ENCODE data around the gene COL6A1. TPM values are rescaled to one million over a fixed set of nuclear protein-coding genes. Genes with fewer than 3 reads are reported as not detected.
A peak's percentile ranks its signal among the peaks of the same experiment; 100 is the strongest.
"Not testable (repeated sequence)": the region's sequence is repeated elsewhere in the genome, so short reads cannot be mapped to it uniquely, and the experiment has no call there.

Gene COL6A1
- total and polyA plus RNA-seq, 5 donors: 112 to 192 (median 165) TPM

DNA sequence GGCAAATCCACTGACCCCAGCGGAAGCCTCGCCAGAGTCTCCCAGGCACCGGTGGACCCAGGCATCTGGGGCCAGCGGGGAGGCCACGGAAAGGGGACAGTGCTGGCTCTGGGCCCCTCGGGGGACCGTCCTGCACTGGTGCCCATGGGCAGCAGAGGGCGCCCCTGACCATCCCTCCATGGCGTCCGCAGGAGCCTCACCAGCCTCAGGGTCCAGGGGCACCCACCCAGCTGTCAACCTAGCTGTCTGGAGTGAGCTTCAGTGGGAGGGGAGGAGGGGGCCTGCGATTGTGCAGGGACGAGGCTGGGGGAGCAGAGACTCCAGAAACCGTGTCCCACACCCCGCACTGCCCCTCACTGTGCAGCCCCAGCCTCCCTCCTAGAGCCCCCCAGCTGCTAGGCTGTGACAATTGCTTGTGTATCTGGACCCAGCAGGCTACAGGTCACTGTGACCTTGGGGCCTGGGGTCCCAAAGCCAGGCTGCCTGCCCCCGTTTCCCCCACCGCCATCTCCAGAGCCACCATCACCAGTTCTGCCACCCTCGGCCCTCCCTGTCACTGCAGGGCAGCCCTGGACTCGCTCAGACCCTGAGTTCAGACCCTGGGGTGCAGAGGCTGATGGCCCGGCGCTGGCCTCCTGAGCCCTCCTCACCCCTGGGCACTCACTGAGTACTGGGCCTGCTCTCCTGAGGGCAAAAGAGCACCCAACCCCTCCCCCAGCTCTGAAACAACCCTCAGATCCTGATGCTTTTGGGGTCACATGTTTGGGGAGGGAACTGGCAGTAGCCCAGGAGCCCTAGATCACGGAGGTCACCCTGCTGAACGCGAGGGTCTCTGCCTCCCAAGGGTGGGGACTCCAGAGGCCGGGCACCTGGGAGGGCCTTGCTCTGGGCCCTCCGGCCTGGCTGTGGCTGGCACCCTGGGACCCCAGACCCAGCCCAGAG is 10.6 kb upstream of the COL6A1 start:
- no peak overlapping the region for H3K4me3 ChIP-seq (ENCODE audit: low read length)
- peak overlapping the region; percentile 70 for H3K27ac ChIP-seq (ENCODE audit: low read length)
- ATAC-seq (peak; percentile 48 to 57), DNase-seq (peak; percentile 82 to 90 (median 89))
- H3K4me1 ChIP-seq (ENCODE audit: control insufficient read depth, insufficient read depth, low read length): peaks cover 5% of the 10 kb centered on the region
- H3K9me3 ChIP-seq (ENCODE audit: control insufficient read depth, low read length): no peaks in the 10 kb centered on the region
- WGBS: 35% methylated on average over 25 of the region's 25 CpGs
- no peaks in the 10 kb centered on the region for H3K27me3 ChIP-seq (ENCODE audit: control insufficient read depth, insufficient read depth)
- intact Hi-C loops (cut with DNase I): loop anchor here in 2 of 4 donors (5.0 to 10.0 kb wide), 2 partner anchors 126 to 314 kb away; partner anchors contain the start of genes COL6A2 (in 1 of the 2), MCM3AP (in 1 of the 2) and YBEY (in 1 of the 2)

DNA sequence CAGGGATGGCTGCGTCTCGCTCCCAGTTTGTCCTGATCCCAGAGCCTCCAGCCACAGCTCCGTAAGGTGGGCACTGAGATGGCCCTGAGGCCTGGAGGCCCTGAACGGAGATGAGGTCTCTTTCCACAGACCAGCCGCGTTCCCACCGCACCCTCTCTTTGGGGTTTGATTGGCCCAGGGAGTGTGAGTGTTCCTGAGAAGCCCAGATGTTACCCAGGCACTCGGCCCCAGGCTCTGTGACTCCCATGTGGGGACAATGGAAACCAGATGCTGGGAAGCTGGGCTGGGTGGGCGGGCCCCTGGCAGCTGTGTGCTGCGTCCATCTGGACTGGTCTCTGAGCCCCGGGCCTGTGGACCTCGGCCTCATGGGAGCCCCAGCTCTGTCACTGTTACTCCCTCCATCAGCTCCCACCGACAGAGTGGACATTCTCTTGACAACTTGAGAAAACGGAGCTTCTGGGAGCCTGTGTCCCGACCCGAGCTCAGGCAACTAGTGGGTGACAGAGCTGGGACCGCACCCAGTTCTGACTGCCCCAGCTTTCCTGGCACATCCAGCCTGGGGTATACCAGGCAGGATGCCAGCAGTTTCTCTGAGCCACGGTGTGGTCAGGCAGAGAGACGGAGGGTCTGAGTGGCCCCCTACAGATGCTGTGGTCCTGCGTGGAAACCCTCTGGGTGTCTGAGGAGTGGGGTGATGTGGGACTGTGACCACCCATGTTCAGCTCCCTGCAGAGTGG is 9.8 kb upstream of the COL6A1 start:
- WGBS: 47% methylated on average over 20 of the region's 20 CpGs
- Histone ChIP-seq H3K4me3 (ENCODE audit: low read length) (no peak overlapping the region), H3K4me1 (ENCODE audit: control insufficient read depth, insufficient read depth, low read length) (peaks cover 5% of the 10 kb centered on the region), H3K27ac (ENCODE audit: low read length) (peak overlapping the region; percentile 92), H3K27me3 (ENCODE audit: control insufficient read depth, insufficient read depth) (no peaks in the 10 kb centered on the region), H3K9me3 (ENCODE audit: control insufficient read depth, low read length) (no peaks in the 10 kb centered on the region)
- intact Hi-C loops (cut with DNase I): loop anchor here in 2 of 4 donors (5.0 to 10.0 kb wide), 2 partner anchors 126 to 313 kb away; partner anchors contain the start of genes COL6A2 (in 1 of the 2), MCM3AP (in 1 of the 2) and YBEY (in 1 of the 2)
- DNase-seq (peak; percentile 88 to 92 (median 89)), ATAC-seq (peak; percentile 21 to 45)

DNA sequence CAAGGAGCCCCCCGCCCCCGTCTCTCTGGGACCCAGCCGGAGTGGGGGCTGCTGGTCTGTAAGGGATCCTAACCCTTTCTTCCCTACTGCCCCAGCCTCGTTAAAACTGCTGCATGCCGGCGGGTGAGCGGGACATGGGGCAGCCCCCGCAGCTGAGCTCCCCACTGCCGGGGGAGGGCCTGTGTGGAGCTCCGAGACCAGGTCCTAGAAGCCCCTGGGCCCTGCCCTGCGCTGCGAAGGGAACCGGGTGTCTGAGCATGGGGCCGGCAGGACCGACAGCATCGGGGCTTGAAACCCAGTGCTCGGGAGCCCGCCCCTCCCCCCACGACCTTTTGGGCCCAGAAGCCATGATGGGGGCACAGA is 9.2 kb upstream of the COL6A1 start:
- DNase-seq (peak; percentile 63 to 84 (median 84)), ATAC-seq (peak in 1 of 2 donors; percentile 1)
- Histone ChIP-seq H3K9me3 (ENCODE audit: control insufficient read depth, low read length) (no peaks in the 10 kb centered on the region), H3K27ac (ENCODE audit: low read length) (peak overlapping the region; percentile 92), H3K4me1 (ENCODE audit: control insufficient read depth, insufficient read depth, low read length) (peaks cover 5% of the 10 kb centered on the region), H3K4me3 (ENCODE audit: low read length) (peak overlapping the region; percentile 57), H3K27me3 (ENCODE audit: control insufficient read depth, insufficient read depth) (no peaks in the 10 kb centered on the region)
- WGBS: 34% methylated on average over 19 of the region's 19 CpGs
- intact Hi-C loops (cut with DNase I): loop anchor here in 2 of 4 donors (5.0 to 10.0 kb wide), 2 partner anchors 125 to 312 kb away; partner anchors contain the start of genes COL6A2 (in 1 of the 2), MCM3AP (in 1 of the 2) and YBEY (in 1 of the 2)

DNA sequence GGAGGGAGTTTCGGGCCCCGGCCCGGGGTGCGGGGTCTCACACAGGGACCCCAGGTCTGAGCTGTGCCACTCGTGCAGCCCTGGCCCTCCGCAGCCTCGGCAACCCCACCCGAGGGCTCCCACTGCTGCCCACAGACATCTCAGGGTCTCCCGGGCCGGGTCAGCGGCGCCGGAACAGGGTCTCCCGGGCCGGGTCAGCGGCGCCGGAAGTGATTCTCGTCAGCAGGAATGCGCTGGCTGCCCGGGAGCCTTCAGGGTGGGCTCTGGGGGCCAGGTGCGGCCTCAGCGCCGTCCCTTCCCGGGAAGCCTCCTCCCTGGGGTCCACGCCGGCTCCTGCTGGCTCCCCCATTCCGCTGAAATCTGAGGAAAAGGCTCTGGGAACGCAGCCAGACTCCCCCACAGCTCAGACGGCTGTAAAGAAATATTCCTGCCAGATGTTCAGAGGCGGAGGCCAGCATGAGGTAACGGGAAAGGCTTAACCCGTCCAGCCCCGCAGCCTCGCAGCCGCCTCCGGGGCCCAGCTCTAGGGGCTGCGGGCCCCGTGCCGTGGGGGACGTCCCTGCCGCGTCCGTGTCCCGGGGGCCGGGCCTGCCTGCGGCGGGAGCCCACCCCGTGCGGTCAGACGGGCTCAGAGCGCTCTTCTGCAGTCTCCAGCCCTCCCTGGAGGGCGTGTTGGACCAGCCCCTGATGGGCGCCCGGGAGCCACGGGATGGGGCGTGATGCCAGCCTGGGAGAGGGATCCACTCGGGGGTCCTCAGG is 8.7 kb upstream of the COL6A1 start:
- Histone ChIP-seq H3K27ac (ENCODE audit: low read length) (peak overlapping the region; percentile 92), H3K9me3 (ENCODE audit: control insufficient read depth, low read length) (no peaks in the 10 kb centered on the region), H3K4me3 (ENCODE audit: low read length) (peak overlapping the region; percentile 57), H3K4me1 (ENCODE audit: control insufficient read depth, insufficient read depth, low read length) (peaks cover 5% of the 10 kb centered on the region), H3K27me3 (ENCODE audit: control insufficient read depth, insufficient read depth) (no peaks in the 10 kb centered on the region)
- DNase-seq (peak; percentile 92 to 95 (median 92)), ATAC-seq (peak; percentile 43 to 51)
- 16% methylated on average over 58 of the region's 58 CpGs for WGBS
- intact Hi-C loops (cut with DNase I): loop anchor here in 2 of 4 donors (5.0 to 10.0 kb wide), 2 partner anchors 124 to 312 kb away; partner anchors contain the start of genes COL6A2 (in 1 of the 2), MCM3AP (in 1 of the 2) and YBEY (in 1 of the 2)

GRCh38 chr21:45973475-45974072 is 8.0 kb upstream of the COL6A1 start:
- peak; percentile 56 to 57 for ATAC-seq
- peak; percentile 90 to 95 (median 94) for DNase-seq
- Histone ChIP-seq H3K4me1 (ENCODE audit: control insufficient read depth, insufficient read depth, low read length) (peaks cover 5% of the 10 kb centered on the region), H3K27ac (ENCODE audit: low read length) (peak overlapping the region; percentile 92), H3K27me3 (ENCODE audit: control insufficient read depth, insufficient read depth) (no peaks in the 10 kb centered on the region), H3K4me3 (ENCODE audit: low read length) (peak overlapping the region; percentile 57), H3K9me3 (ENCODE audit: control insufficient read depth, low read length) (no peaks in the 10 kb centered on the region)
- intact Hi-C loops (cut with DNase I): loop anchor here in 2 of 4 donors (5.0 to 10.0 kb wide), 2 partner anchors 124 to 311 kb away; partner anchors contain the start of genes COL6A2 (in 1 of the 2), MCM3AP (in 1 of the 2) and YBEY (in 1 of the 2)
- WGBS: 2% methylated on average over 38 of the region's 38 CpGs

DNA sequence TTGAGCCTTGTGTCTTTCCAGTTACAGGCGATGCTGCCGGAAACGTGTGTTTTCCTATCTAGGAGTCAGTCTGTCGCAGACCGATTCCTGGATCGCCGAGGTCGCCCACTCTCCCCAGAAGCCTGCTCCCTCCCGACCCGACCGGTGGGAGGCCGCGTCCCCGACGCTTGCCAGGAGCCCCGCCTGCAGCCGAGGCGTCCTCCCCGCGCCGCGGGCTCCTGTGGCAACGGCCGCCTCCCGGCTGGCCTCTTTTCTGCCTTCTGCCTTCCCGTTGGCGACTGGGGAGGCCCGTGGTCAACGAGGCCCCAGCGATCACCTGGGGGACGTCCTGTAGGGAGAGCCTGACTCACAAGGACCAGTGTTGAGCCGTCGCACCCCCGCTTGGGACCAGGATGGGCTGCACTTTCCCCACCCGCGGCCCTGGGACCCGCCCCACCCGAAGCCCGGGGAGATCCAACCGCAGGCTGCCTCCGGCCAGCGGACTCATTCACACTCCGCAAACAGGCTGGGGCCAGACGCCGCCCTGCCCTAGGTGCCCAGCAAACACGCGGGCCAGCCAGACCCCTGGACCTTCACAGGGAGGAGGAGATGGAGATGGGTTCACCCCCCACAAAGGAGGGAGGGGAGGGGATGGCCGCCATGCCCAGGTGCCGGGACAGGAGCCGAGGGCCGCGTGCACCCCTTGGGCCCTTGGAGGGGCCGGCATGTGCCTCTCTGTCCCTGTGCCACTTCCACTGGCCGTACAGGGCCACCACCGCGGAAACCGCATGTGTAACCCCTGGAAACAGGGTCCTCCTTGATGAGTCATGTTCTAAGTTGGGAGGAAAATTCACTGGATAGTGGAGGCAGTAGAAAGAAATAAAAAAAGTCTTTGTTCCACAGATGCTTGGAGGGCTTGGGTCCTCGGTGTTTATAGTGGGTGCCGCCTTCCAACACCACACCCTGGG is 7.2 kb upstream of the COL6A1 start:
- ATAC-seq: peak; percentile 12 to 61
- 6% methylated on average over 59 of the region's 59 CpGs for WGBS

GRCh38 chr21:45975020-45975666 is 6.4 kb upstream of the COL6A1 start:
- DNase-seq (peak; percentile 83 to 88 (median 87)), ATAC-seq (peak; percentile 13 to 65)
- intact Hi-C loops (cut with DNase I): loop anchor here in 1 of 4 donors (10.0 kb wide), 1 partner anchor 310 kb away; the partner anchor contains the start of genes MCM3AP and YBEY
- Histone ChIP-seq H3K27me3 (ENCODE audit: control insufficient read depth, insufficient read depth) (no peaks in the 10 kb centered on the region), H3K4me3 (ENCODE audit: low read length) (no peak overlapping the region), H3K9me3 (ENCODE audit: control insufficient read depth, low read length) (no peaks in the 10 kb centered on the region), H3K27ac (ENCODE audit: low read length) (peak overlapping the region; percentile 92), H3K4me1 (ENCODE audit: control insufficient read depth, insufficient read depth, low read length) (peaks cover 5% of the 10 kb centered on the region)
- WGBS: 31% methylated on average over 33 of the region's 33 CpGs

More for the DNA sequence above, 7.2 kb upstream of the COL6A1 start:
- no peaks in the 10 kb centered on the region for H3K27me3 ChIP-seq (ENCODE audit: control insufficient read depth, insufficient read depth)
- no peaks in the 10 kb centered on the region for H3K9me3 ChIP-seq (ENCODE audit: control insufficient read depth, low read length)
- peak overlapping the region; percentile 92 for H3K27ac ChIP-seq (ENCODE audit: low read length)
- peaks cover 5% of the 10 kb centered on the region for H3K4me1 ChIP-seq (ENCODE audit: control insufficient read depth, insufficient read depth, low read length)
- peak; percentile 80 to 87 (median 86) for DNase-seq
- peak overlapping the region; percentile 57 for H3K4me3 ChIP-seq (ENCODE audit: low read length)
- intact Hi-C loops (cut with DNase I): loop anchor here in 2 of 4 donors (5.0 to 10.0 kb wide), 2 partner anchors 123 to 310 kb away; partner anchors contain the start of genes COL6A2 (in 1 of the 2), MCM3AP (in 1 of the 2) and YBEY (in 1 of the 2)

DNA sequence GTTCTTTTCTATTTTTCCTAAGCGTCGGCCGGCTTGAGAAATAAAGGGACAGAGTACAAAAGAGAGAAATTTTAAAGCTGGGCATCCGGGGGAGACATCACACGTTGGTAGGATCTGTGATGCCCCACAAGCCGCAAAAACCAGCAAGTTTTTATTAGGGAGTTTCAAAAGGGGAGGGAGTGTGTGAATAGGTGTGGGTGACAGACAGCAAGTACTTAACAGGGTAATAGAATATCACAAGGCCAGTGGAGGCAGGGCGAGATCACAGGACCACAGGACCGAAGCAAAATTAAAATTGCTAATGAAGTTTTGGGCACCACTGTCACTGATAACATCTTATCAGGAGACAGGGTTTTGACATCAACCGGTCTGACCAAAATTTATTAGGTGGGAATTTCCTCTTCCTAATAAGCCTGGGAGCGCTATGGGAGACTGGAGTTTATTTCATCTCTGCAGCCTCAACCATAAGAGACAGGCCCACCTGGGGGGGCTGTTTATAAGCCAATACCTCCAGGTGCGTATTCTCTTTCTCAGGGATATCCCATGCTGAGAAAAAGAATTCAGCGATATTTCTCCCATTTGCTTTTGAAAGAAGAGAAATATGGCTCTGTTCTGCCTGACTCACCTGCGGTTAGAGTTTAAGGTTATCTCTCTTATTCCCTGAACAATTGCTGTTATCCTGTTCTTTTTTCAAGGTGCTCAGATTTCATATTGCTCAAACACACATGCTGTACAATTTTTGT is 5.7 kb upstream of the COL6A1 start:
- not testable (repeated sequence) for H3K27me3 ChIP-seq (ENCODE audit: control insufficient read depth, insufficient read depth); DNase-seq; H3K4me1 ChIP-seq (ENCODE audit: control insufficient read depth, insufficient read depth, low read length); H3K9me3 ChIP-seq (ENCODE audit: control insufficient read depth, low read length); H3K4me3 ChIP-seq (ENCODE audit: low read length); ATAC-seq; H3K27ac ChIP-seq (ENCODE audit: low read length)
- intact Hi-C loops (cut with DNase I): loop anchor here in 1 of 4 donors (10.0 kb wide), 1 partner anchor 309 kb away; the partner anchor contains the start of genes MCM3AP and YBEY
- WGBS: 69% methylated on average over 13 of the region's 13 CpGs

Measured in right cardiac atrium (tissue), 5 donors.